Measurements from ENCODE around the gene FHIT. TPM values are rescaled to one million over a fixed set of nuclear protein-coding genes. Genes with fewer than 3 reads are reported as not detected.

The FHIT gene
- total RNA-seq, 2 experiments from 2014 or later: 86.0 to 90.6 TPM

GRCh38 chr3:61226166-61226686 lies 25.0 kb downstream of the FHIT start:
- Mint-ChIP-seq H3K36me3 (ENCODE audit: low read depth) (no peaks in the 10 kb centered on the region), H3K4me1 (ENCODE audit: low read depth) (no peaks in the 10 kb centered on the region), H3K27ac (no peak overlapping the region), H3K9me3 (no peaks in the 10 kb centered on the region), H3K27me3 (no peaks in the 10 kb centered on the region), H3K4me3 (no peak overlapping the region)
- Histone ChIP-seq H3K9me3 (ENCODE audit: control insufficient read depth in 1 of 2, insufficient read depth in 1 of 2, low read length in 2 of 2) (no peaks in the 10 kb centered on the region), H3K36me3 (ENCODE audit: insufficient read depth, low read length) (no peaks in the 10 kb centered on the region), H3K4me1 (ENCODE audit: insufficient read depth, low read length) (no peaks in the 10 kb centered on the region), H3K27ac (ENCODE audit: low read depth in 1 of 2, low read length in 2 of 2) (no peak overlapping the region), H3K27me3 (ENCODE audit: control insufficient read depth in 1 of 2, insufficient read depth in 2 of 2, low read length in 2 of 2) (no peaks in the 10 kb centered on the region), H3K4me3 (ENCODE audit: low read length) (no peak overlapping the region)
- DNase-seq: no peak
- no peak for TF ChIP-seq CTCF (IDR thresholded peaks at IDR 0.05)
- intact Hi-C loops (cut with DNase I, micrococcal nuclease): no loop called here
- no peak for ATAC-seq (ENCODE audit: poor library complexity)
- POLR2A ChIA-PET: no interaction called here
- CTCF ChIA-PET: no interaction called here

DNA sequence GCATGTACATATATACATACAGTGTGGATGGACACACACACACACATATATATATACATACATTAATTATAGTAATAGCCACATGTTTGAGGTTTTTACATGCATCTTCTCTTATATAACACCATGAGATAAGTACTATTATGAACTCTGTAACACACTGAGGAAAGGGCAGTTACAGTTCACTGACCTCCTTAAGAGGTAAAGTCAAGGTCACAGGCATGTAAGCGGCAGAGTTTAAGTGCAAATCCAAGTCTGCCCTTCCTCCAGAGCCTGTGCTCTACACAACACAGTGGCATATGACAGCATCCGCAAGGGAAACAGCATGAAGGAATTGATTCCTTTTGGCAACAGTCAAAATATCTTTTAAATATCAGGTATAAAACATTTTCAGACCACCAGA lies 26.4 kb downstream of the FHIT start:
- intact Hi-C loops (cut with DNase I, micrococcal nuclease): no loop called here
- no peaks in the 10 kb centered on the region for H3K36me3 ChIP-seq (ENCODE audit: insufficient read depth, low read length)
- no peak for TF ChIP-seq CTCF (IDR thresholded peaks at IDR 0.05)
- no peaks in the 10 kb centered on the region for H3K4me1 ChIP-seq (ENCODE audit: insufficient read depth, low read length)
- no peaks in the 10 kb centered on the region for H3K4me1 Mint-ChIP-seq (ENCODE audit: low read depth)
- H3K4me3 ChIP-seq (ENCODE audit: low read length): no peak overlapping the region
- H3K27ac ChIP-seq (ENCODE audit: low read depth in 1 of 2, low read length in 2 of 2): no peak overlapping the region
- no peaks in the 10 kb centered on the region for H3K9me3 Mint-ChIP-seq
- H3K9me3 ChIP-seq (ENCODE audit: control insufficient read depth in 1 of 2, insufficient read depth in 1 of 2, low read length in 2 of 2): no peaks in the 10 kb centered on the region
- no peak overlapping the region for H3K27ac Mint-ChIP-seq
- H3K4me3 Mint-ChIP-seq: no peak overlapping the region
- DNase-seq (no peak), ATAC-seq (ENCODE audit: poor library complexity) (no peak)
- POLR2A ChIA-PET: no interaction called here
- no peaks in the 10 kb centered on the region for H3K36me3 Mint-ChIP-seq (ENCODE audit: low read depth)
- H3K27me3 ChIP-seq (ENCODE audit: control insufficient read depth in 1 of 2, insufficient read depth in 2 of 2, low read length in 2 of 2): no peaks in the 10 kb centered on the region
- H3K27me3 Mint-ChIP-seq: no peaks in the 10 kb centered on the region
- CTCF ChIA-PET: no interaction called here

DNA sequence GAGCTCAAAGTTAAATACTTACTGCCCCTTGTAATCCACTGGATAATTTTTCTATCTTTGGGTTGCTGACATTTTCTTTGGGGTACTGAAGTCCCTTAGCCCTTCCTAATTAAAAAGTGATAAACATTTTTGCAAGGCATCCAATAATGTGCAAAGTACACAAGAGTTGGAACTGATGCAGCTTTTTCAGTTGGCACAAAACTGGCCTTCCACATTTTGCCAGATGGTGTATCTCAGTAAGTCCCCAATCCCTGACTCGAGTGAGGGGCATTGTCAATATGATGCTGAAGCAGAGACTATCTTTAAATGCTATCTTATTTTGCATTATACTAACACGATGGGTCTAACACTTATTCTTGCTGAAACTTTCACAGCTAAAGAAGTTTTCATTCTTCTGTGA lies 27.8 kb downstream of the FHIT start:
- no peaks in the 10 kb centered on the region for H3K9me3 Mint-ChIP-seq
- H3K4me1 Mint-ChIP-seq (ENCODE audit: low read depth): no peaks in the 10 kb centered on the region
- DNase-seq: no peak
- TF ChIP-seq CTCF (IDR thresholded peaks at IDR 0.05): no peak
- no peaks in the 10 kb centered on the region for H3K27me3 ChIP-seq (ENCODE audit: control insufficient read depth in 1 of 2, insufficient read depth in 2 of 2, low read length in 2 of 2)
- H3K4me3 Mint-ChIP-seq: no peak overlapping the region
- CTCF ChIA-PET: no interaction called here
- intact Hi-C loops (cut with DNase I, micrococcal nuclease): no loop called here
- no peak overlapping the region for H3K27ac Mint-ChIP-seq
- H3K36me3 Mint-ChIP-seq (ENCODE audit: low read depth): no peaks in the 10 kb centered on the region
- no peak overlapping the region for H3K4me3 ChIP-seq (ENCODE audit: low read length)
- no peaks in the 10 kb centered on the region for H3K36me3 ChIP-seq (ENCODE audit: insufficient read depth, low read length)
- no peaks in the 10 kb centered on the region for H3K4me1 ChIP-seq (ENCODE audit: insufficient read depth, low read length)
- no peak overlapping the region for H3K27ac ChIP-seq (ENCODE audit: low read depth in 1 of 2, low read length in 2 of 2)
- POLR2A ChIA-PET: no interaction called here
- no peak for ATAC-seq (ENCODE audit: poor library complexity)
- H3K9me3 ChIP-seq (ENCODE audit: control insufficient read depth in 1 of 2, insufficient read depth in 1 of 2, low read length in 2 of 2): no peaks in the 10 kb centered on the region
- no peaks in the 10 kb centered on the region for H3K27me3 Mint-ChIP-seq

Measured in CD4-positive, alpha-beta T cell (primary cell).